Measurements from ENCODE around the gene CD63. TPM values are rescaled to one million over a fixed set of nuclear protein-coding genes. Genes with fewer than 3 reads are reported as not detected.

Gene CD63
- total RNA-seq, 1 experiment from 2014 or later: 581 TPM

GRCh38 chr12:55693323-55694187, 35.3 kb downstream of the CD63 start:
- Histone ChIP-seq H3K4me1 (ENCODE audit: insufficient read depth, low read length) (no peaks in the 10 kb centered on the region), H4K5ac (ENCODE audit: insufficient read length, low read depth, low read length) (no peak overlapping the region), H3K9me3 (ENCODE audit: control insufficient read depth, low read depth, low read length) (no peaks in the 10 kb centered on the region), H2BK120ac (ENCODE audit: low read depth, low read length, poor library complexity, severe bottlenecking) (no peak overlapping the region), H3T11ph (ENCODE audit: low read length) (no peak overlapping the region), H3K79me1 (ENCODE audit: insufficient read depth, low read depth, low read length, poor library complexity, severe bottlenecking) (no peaks in the 10 kb centered on the region), H4K20me1 (ENCODE audit: control insufficient read depth, insufficient read depth, insufficient read length) (no peaks in the 10 kb centered on the region), H3K9ac (ENCODE audit: extremely low read depth, insufficient read length, low read length) (no peak overlapping the region), H3K18ac (ENCODE audit: insufficient read length, low read depth, low read length) (no peak overlapping the region), H2BK15ac (ENCODE audit: low read depth, low read length) (no peak overlapping the region), H3K79me2 (ENCODE audit: insufficient read depth, low read length) (no peaks in the 10 kb centered on the region), H2BK12ac (ENCODE audit: insufficient read length, low read depth, low read length) (no peak overlapping the region), H2BK5ac (ENCODE audit: insufficient read length, low read length) (no peak overlapping the region), H3K4ac (ENCODE audit: low read depth, low read length) (no peak overlapping the region), H4K91ac (ENCODE audit: insufficient read length, low read depth, low read length) (no peak overlapping the region), H3K14ac (ENCODE audit: insufficient read depth, low read length) (no peak overlapping the region), H4K8ac (replicated peaks; ENCODE audit: insufficient read length, low read depth, low read length) (no peak overlapping the region), H3K23ac (ENCODE audit: insufficient read length, low read depth, low read length) (no peak overlapping the region), H2AFZ (ENCODE audit: low read length) (no peak overlapping the region), H3K27ac (ENCODE audit: insufficient read length, low read depth, low read length) (no peak overlapping the region), H2BK20ac (ENCODE audit: low read depth, low read length, poor library complexity, severe bottlenecking) (no peak overlapping the region), H2AK5ac (ENCODE audit: insufficient read length, low read length) (no peak overlapping the region), H3K23me2 (ENCODE audit: insufficient read length, low read depth, low read length, poor library complexity, severe bottlenecking) (no peaks in the 10 kb centered on the region), H3K56ac (ENCODE audit: insufficient read length, low read depth, low read length) (no peak overlapping the region), H3K27me3 (ENCODE audit: insufficient read depth, low read length) (no peaks in the 10 kb centered on the region), H3K4me2 (ENCODE audit: insufficient read depth, insufficient read length, low read length) (no peak overlapping the region)
- Mint-ChIP-seq H3K27me3 (ENCODE audit: low read depth) (no peaks in the 10 kb centered on the region), H3K36me3 (ENCODE audit: insufficient read depth in 1 of 3, low read depth in 3 of 3) (peaks cover 34 to 61% (median 50%) of the 10 kb centered on the region in 3 experiments), H3K9me3 (no peaks in the 10 kb centered on the region), H3K4me3 (no peak overlapping the region), H3K4me1 (no peaks in the 10 kb centered on the region), H3K27ac (peak overlapping the region in 1 of 3 experiments; percentile 70; a peak in 1 of 7 replicates)
- no CpG with 5 or more reads among the region's 7 CpGs for WGBS (ENCODE audit: extremely low coverage, insufficient read length, low lambda C conversion rate)
- peak; percentile 16 for DNase-seq
- TF ChIP-seq CTCF (conservative IDR thresholded peaks at IDR 0.05): no peak

All from H9 (cell line).